Common myeloid progenitor, CD34-positive (primary cell): ENCODE measurements around the gene PRPF39.

Experiments
- CTCF ChIA-PET: fragments of 350-600 bp; sonication (Branson Sonifier 250); formaldehyde crosslinking; loops from one replicate; lab custom pipeline; 2021; ENCODE audit warnings: antibody characterized with exemption; lab: Charles Lee
- POLR2A ChIA-PET: fragments of 350-600 bp; sonication (Branson Sonifier 250); formaldehyde crosslinking; loops from one replicate; lab custom pipeline; 2021; ENCODE audit warnings: antibody characterized with exemption; lab: Charles Lee
- DNase-seq, 3 donors: peaks; one replicate each; pipeline versions ENCODE4 v3.0.0 to v3.0.0-alpha.2; 2013
- H3K27ac ChIP-seq, 2 experiments: 1 replicate in 1 of 2; 2 replicates in 1 of 2; pipeline ENCODE4 v1.7.0; 2013; ENCODE audit warnings: inconsistent platforms in 2 of 2, low read length in 2 of 2, mild to moderate bottlenecking in 2 of 2, low read depth in 1 of 2, moderate library complexity in 1 of 2; ENCODE audit not compliant: severe bottlenecking in 2 of 2, insufficient read depth in 1 of 2, poor library complexity in 1 of 2
- H3K27me3 ChIP-seq, 5 experiments: replicated peaks in 2 of 5; 1 replicate in 3 of 5; 2 replicates in 2 of 5; pipeline versions ENCODE4 v1.6.1 to v1.7.0; 2013; ENCODE audit warnings: low read length in 4 of 5, mild to moderate bottlenecking in 2 of 5, moderate library complexity in 2 of 5, inconsistent platforms in 1 of 5; ENCODE audit not compliant: insufficient read depth in 5 of 5, control insufficient read depth in 4 of 5
- H3K36me3 ChIP-seq, 4 experiments: 1 replicate in 2 of 4; 2 replicates in 2 of 4; pipeline versions ENCODE4 v1.6.1 to v1.7.0; 2013; ENCODE audit warnings: low read length in 3 of 4, control low read depth in 1 of 4, mild to moderate bottlenecking in 1 of 4; ENCODE audit not compliant: control insufficient read depth in 4 of 4, insufficient read depth in 4 of 4
- H3K4me1 ChIP-seq, 4 experiments: 1 replicate in 3 of 4; 2 replicates in 1 of 4; pipeline versions ENCODE4 v1.6.1 to v1.7.1; 2013; ENCODE audit warnings: low read length in 3 of 4, mild to moderate bottlenecking in 3 of 4, control low read depth in 1 of 4, inconsistent platforms in 1 of 4, moderate library complexity in 1 of 4; ENCODE audit not compliant: control insufficient read depth in 4 of 4, insufficient read depth in 4 of 4; ENCODE audit errors: control extremely low read depth in 1 of 4
- H3K4me3 ChIP-seq, 7 experiments: 1 replicate in 4 of 7; 2 replicates in 3 of 7; pipeline versions ENCODE4 v1.5.1 to v1.7.0; 2013; ENCODE audit warnings: mild to moderate bottlenecking in 7 of 7, low read length in 6 of 7, moderate library complexity in 6 of 7, inconsistent platforms in 2 of 7, low read depth in 2 of 7, control low read depth in 1 of 7; ENCODE audit not compliant: insufficient read depth in 4 of 7, control insufficient read depth in 1 of 7; ENCODE audit errors: extremely low read depth in 1 of 7
- H3K9me3 ChIP-seq, 5 experiments: 1 replicate in 4 of 5; 2 replicates in 1 of 5; pipeline versions ENCODE4 v1.6.1 to v1.7.1; 2013; ENCODE audit warnings: low read length in 4 of 5, mild to moderate bottlenecking in 2 of 5, inconsistent platforms in 1 of 5, low read depth in 1 of 5, moderate library complexity in 1 of 5; ENCODE audit not compliant: control insufficient read depth in 4 of 5, insufficient read depth in 2 of 5; ENCODE audit errors: control extremely low read depth in 1 of 5
- WGBS: methylation state at CpG from one replicate; pipeline ENCODE4 v1.1.5; 2013; ENCODE audit not compliant: insufficient coverage; 5-methylcytosine and 5-hydroxymethylcytosine counted together

The PRPF39 gene

DNA sequence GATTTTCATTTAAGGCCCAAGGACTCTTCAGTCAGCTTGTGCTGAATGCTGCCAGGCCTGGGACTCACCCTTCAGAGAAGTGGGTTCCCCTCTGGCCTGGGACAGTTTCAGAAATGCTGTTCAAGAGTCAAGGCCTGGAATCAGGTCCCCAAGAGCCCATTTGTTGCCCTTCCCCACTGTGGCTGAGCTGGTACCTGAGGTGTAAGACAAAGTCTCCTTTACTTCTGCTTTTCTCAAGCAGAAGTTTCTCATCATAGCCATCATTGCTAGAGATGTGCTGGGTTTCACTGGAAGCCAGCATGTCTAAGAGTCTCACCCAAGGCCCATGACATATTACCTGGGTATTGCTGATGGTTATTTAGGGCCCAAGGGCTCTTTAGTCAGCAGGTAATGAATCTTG is 60.7 kb downstream of the PRPF39 start:
- H3K27ac ChIP-seq, result no peak overlapping the region
- H3K9me3 ChIP-seq, result no peaks in the 10 kb centered on the region
- peaks cover under 1 to 7% (median 4%) of the 10 kb centered on the region in 4 experiments for H3K36me3 ChIP-seq
- H3K27me3 ChIP-seq, result no peaks in the 10 kb centered on the region
- ChIA-PET POLR2A (no interaction called here), CTCF (interaction anchor here (1.3 kb wide), 2 partner anchors 13 to 14 kb away, joined by 4 read pairs; no protein-coding TSS in a partner anchor)
- no peak overlapping the region for H3K4me3 ChIP-seq
- H3K4me1 ChIP-seq, result no peaks in the 10 kb centered on the region
- DNase-seq, result no peak

DNA sequence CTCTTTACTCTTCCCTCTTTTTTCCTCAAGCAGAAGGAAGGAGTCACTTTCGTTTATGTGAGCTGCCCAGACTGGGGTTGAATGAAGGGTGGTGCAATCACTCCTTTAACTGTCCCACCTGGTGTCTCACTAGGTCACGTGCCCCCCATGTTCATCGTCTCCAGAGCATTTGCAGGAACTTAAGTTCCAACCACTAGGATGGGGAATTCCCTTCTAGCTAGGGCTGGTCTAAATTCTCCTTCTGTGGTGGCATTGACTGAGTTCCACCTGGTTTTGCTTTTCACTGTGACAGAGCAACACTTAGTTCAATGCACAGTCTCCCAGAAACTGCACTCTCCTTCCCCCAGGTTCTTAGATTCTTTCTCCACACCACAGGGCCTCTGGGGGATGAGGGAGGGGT is 61.3 kb downstream of the PRPF39 start:
- WGBS, result 86% methylated on average over 3 of the region's 3 CpGs
- H3K9me3 ChIP-seq, result no peaks in the 10 kb centered on the region
- no peaks in the 10 kb centered on the region for H3K4me1 ChIP-seq
- POLR2A ChIA-PET, result no interaction called here
- H3K4me3 ChIP-seq, result no peak overlapping the region
- peaks cover 0 to 8% (median 4%) of the 10 kb centered on the region in 4 experiments for H3K36me3 ChIP-seq
- CTCF ChIA-PET, result interaction anchor here (1.3 kb wide), 2 partner anchors 12 to 14 kb away, joined by 4 read pairs; no protein-coding TSS in a partner anchor
- no peak for DNase-seq
- no peak overlapping the region for H3K27ac ChIP-seq
- no peaks in the 10 kb centered on the region for H3K27me3 ChIP-seq

DNA sequence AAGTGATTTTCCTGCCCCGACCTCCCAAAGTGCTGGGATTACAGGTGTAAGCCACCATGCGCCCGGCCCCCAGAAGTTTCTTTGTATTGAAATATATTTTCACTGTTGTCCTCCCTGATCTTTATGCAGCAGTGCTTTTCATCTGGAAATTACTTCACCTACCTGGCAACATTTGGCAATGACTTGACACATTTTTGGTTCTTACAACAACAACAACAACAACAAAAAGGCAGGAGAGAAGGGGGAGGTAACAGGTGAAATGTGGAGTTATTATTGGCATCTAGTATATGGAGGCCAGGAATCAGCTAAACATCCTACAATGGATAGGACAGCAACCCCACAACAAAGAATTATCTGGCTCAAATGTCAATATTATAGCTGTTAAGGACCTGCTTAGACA is 65.7 kb downstream of the PRPF39 start:
- Histone ChIP-seq H3K36me3 (peaks cover 5 to 12% (median 7%) of the 10 kb centered on the region in 4 experiments), H3K9me3 (no peaks in the 10 kb centered on the region), H3K4me1 (no peaks in the 10 kb centered on the region), H3K27ac (no peak overlapping the region), H3K27me3 (no peaks in the 10 kb centered on the region), H3K4me3 (no peak overlapping the region)
- no peak for DNase-seq
- POLR2A ChIA-PET, result no interaction called here
- CTCF ChIA-PET, result interaction anchor here (1.1 kb wide), 1 partner anchor 17 kb away, joined by 3 read pairs; no protein-coding TSS in a partner anchor
- WGBS, result 100% methylated on average over 3 of the region's 3 CpGs

DNA sequence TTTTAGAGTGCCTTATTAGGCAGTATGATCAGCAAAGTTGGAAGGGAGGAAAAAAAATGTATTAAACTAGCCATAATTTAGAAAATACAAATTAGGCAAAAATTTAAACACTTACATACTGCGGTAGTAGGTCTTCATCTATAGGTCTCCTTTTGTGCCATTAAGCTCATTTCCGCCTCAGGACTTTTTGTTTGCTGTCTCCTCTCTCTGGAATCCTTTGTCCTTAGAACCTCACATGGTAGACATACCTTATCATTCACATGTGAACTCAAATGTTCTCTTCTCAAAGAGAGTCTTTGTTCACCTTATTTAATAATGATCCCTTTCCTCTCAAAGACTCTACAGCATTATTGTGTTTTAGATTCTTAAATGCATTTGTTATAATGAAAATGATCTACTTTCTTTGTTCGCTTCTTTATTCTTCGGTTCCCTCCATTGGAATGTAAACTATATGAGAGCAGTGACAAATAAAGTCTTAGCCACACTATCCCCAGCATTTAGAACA is 66.5 kb downstream of the PRPF39 start:
- DNase-seq, result no peak
- POLR2A ChIA-PET, result no interaction called here
- Histone ChIP-seq H3K27ac (no peak overlapping the region), H3K4me1 (no peaks in the 10 kb centered on the region), H3K9me3 (no peaks in the 10 kb centered on the region), H3K4me3 (no peak overlapping the region), H3K36me3 (peaks cover 2 to 12% (median 6%) of the 10 kb centered on the region in 4 experiments), H3K27me3 (no peaks in the 10 kb centered on the region)
- WGBS, result 100% methylated on average over 2 of the region's 4 CpGs
- CTCF ChIA-PET, result interaction anchor here (1.5 kb wide), 1 partner anchor 15 kb away, joined by 3 read pairs; the partner anchor contains the start of gene FANCM

DNA sequence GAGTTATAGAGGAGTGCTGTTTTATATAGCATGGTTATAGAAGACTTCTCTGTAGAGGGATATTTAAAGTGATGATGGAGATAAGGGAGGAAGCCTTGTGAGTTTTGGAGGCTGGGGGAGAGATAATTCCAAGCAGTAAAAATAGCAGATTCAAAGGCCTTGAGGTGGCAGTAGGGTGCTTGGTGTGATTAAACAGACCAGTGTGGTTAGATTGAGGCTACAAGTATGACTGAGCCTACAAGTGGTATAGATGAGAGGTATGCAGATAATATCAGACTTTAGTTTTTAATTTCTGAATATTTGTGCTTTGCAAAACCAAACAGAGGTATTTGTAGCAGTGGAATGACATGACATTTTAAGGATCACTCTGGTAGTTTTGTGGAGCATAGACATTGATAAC is 72.2 kb downstream of the PRPF39 start:
- Histone ChIP-seq H3K27me3 (no peaks in the 10 kb centered on the region), H3K4me1 (no peaks in the 10 kb centered on the region), H3K4me3 (no peak overlapping the region), H3K36me3 (peaks cover 0 to 10% (median 4%) of the 10 kb centered on the region in 4 experiments), H3K27ac (no peak overlapping the region), H3K9me3 (no peaks in the 10 kb centered on the region)
- ChIA-PET POLR2A (no interaction called here), CTCF (no interaction called here)
- DNase-seq, result peak in 2 of 3 donors; percentile 10 to 16
